Measurements from ENCODE around the gene ERC2.

GRCh38 chr3:56051052-56051451, 417.2 kb downstream of the ERC2 start:
- TF ChIP-seq CTCF (IDR thresholded peaks at IDR 0.05; ENCODE audit: low read depth, low read length) (no peak), POLR2A (IDR thresholded peaks at IDR 0.05; ENCODE audit: extremely low read depth, insufficient read length) (no peak), MAX (IDR thresholded peaks at IDR 0.05; ENCODE audit: low read depth, low read length) (no peak)

All from NB4 (cell line).